RWPE2 (cell line): ENCODE data around the gene DCTD.

Source experiments
- ATAC-seq: fragments of 200-7000 bp; cut with Tn5 transposase; 3 replicates; pipeline ENCODE4 v1.9.1; 2021; ENCODE audit warnings: low read depth
- DNase-seq: peaks from one replicate; pipeline ENCODE4 v3.0.0-alpha.2; 2020; ENCODE audit warnings: low spot score
- H3K27ac ChIP-seq: fragments of 450-650 bp; 2 replicates; pipeline ENCODE4 v1.5.1; 2017; ENCODE audit warnings: mild to moderate bottlenecking; ENCODE audit not compliant: poor library complexity, severe bottlenecking
- H3K27me3 ChIP-seq: fragments of 250-450 bp; sonication (Bioruptor Pico); 2 replicates; pipeline ENCODE4 v1.5.1; 2021; ENCODE audit warnings: mild to moderate bottlenecking, moderate library complexity; ENCODE audit not compliant: insufficient read depth, poor library complexity, severe bottlenecking
- H3K36me3 ChIP-seq: fragments of 250-450 bp; sonication (Bioruptor Pico); 2 replicates; pipeline ENCODE4 v1.5.1; 2020; ENCODE audit warnings: low read depth, mild to moderate bottlenecking, moderate library complexity
- H3K4me1 ChIP-seq: fragments of 250-450 bp; sonication (Bioruptor Pico); 2 replicates; pipeline ENCODE4 v1.5.1; 2021; ENCODE audit warnings: mild to moderate bottlenecking, moderate library complexity; ENCODE audit not compliant: insufficient read depth, poor library complexity, severe bottlenecking
- H3K4me3 ChIP-seq: fragments of 250-450 bp; sonication (Bioruptor Pico); 2 replicates; pipeline ENCODE4 v1.5.1; 2021; ENCODE audit warnings: mild to moderate bottlenecking, moderate library complexity; ENCODE audit not compliant: severe bottlenecking
- H3K9me3 ChIP-seq: fragments of 250-450 bp; sonication (Bioruptor Pico); 2 replicates; pipeline ENCODE4 v1.5.1; 2021; ENCODE audit warnings: mild to moderate bottlenecking, moderate library complexity; ENCODE audit not compliant: severe bottlenecking
- CTCF ChIP-seq: fragments of 450-650 bp; IDR thresholded peaks from one replicate; pipeline ENCODE4 v1.5.1; 2017; ENCODE audit warnings: mild to moderate bottlenecking, moderate library complexity; ENCODE audit not compliant: poor library complexity, severe bottlenecking

DCTD gene

DNA sequence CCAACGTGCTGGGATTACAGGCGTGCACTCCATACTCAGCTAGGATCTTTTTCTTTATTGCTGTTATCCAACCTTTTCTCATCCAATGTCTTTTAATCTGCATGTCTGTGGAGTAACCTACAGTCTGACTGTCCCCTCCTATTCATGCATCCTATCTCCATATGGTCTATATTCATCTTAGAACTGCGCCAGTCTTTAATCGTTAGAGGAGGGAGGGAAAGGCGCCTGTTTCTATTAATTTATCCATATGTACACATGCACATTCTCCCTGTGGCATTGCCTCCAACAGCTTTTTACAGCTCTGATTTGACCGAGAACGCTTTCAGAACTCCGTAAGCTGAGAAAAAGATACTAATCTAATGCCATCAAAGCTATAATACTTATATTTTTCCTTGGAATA is 9.8 kb downstream of the DCTD start:
- Histone ChIP-seq H3K4me1 (no peaks in the 10 kb centered on the region), H3K4me3 (no peak overlapping the region), H3K27ac (no peak overlapping the region), H3K36me3 (peaks cover 78% of the 10 kb centered on the region), H3K27me3 (no peaks in the 10 kb centered on the region), H3K9me3 (no peaks in the 10 kb centered on the region)
- no peak for DNase-seq
- ATAC-seq: no peak
- no peak for TF ChIP-seq CTCF

DNA sequence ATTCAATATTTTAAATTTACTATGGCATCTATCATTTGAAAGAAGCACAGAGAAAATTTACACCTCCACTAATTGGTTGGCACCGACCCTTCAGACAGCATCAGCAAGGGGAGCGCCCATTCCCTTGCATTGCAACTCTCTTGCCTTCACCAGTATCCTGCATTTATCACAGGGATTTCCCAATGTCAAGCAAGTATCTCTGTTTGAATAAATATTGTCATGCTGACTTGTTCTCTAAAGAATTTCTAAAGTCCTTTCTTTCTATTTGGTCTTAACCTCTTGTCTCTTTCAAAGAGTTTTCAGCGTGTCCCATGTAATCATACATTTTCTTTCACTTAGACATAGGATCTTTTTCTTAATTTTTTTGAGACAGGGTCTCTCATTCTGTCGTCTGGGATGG is 10.4 kb downstream of the DCTD start:
- no peak for TF ChIP-seq CTCF
- DNase-seq (no peak), ATAC-seq (no peak)
- H3K27ac ChIP-seq: no peak overlapping the region
- H3K36me3 ChIP-seq: peaks cover 73% of the 10 kb centered on the region
- H3K9me3 ChIP-seq: no peaks in the 10 kb centered on the region
- no peaks in the 10 kb centered on the region for H3K4me1 ChIP-seq
- no peak overlapping the region for H3K4me3 ChIP-seq
- no peaks in the 10 kb centered on the region for H3K27me3 ChIP-seq

DNA sequence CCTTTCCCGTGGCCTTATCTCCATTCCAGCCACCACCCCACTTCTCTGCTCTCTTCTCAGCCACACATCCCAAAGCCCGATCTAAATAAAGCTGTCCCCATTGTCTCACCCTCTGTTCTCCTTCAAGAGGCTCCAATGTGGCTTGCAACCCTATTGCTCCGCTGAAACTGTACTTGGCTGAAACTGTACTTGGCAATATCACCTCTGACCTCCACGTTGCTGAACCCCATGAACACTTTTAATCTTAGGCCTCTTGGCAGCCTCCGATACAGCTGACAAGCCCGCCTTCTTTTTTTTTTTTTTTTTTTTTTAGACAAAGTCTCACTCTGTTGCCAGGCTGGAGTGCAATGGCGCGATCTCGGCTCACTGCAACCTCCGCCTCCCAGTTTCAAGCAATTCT is 12.1 kb downstream of the DCTD start:
- H3K27me3 ChIP-seq: no peaks in the 10 kb centered on the region
- DNase-seq (no peak), ATAC-seq (no peak)
- H3K9me3 ChIP-seq: no peaks in the 10 kb centered on the region
- peaks cover 69% of the 10 kb centered on the region for H3K36me3 ChIP-seq
- TF ChIP-seq CTCF: no peak
- H3K4me3 ChIP-seq: no peak overlapping the region
- no peak overlapping the region for H3K27ac ChIP-seq
- no peaks in the 10 kb centered on the region for H3K4me1 ChIP-seq

- Histone ChIP-seq H3K27me3 (no peaks in the 10 kb centered on the region), H3K27ac (no peak overlapping the region), H3K4me1 (no peaks in the 10 kb centered on the region), H3K4me3 (no peak overlapping the region), H3K36me3 (peaks cover 68% of the 10 kb centered on the region), H3K9me3 (no peaks in the 10 kb centered on the region)
- TF ChIP-seq CTCF: no peak
- ATAC-seq: no peak
- DNase-seq: no peak
Measured at GRCh38 chr4:182904211-182904761, 12.9 kb downstream of the DCTD start.

DNA sequence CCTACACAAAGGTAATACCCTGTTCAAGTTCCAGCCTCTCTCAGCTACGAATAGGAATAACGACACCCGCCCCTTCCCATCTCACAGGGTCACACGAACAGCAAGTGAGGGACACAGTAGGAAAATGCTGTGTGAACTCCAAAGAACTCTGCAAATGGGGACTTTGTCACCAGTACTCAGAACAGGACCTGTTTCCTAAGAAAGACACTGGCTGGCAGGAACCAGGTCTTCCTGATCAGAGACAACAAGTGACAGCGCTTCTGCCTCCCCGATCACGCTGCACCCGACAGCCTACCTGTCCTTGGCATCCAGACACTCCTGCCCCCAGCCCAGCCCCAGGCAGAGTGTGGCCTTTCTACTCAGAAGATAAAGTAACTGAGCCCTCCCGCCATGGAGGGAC is 14.2 kb downstream of the DCTD start:
- Histone ChIP-seq H3K27me3 (no peaks in the 10 kb centered on the region), H3K27ac (no peak overlapping the region), H3K9me3 (no peaks in the 10 kb centered on the region), H3K4me1 (no peaks in the 10 kb centered on the region), H3K4me3 (no peak overlapping the region), H3K36me3 (peaks cover 68% of the 10 kb centered on the region)
- TF ChIP-seq CTCF: no peak
- DNase-seq (no peak), ATAC-seq (no peak)
